ENCODE results near the gene SLC9A3.

The SLC9A3 gene

DNA sequence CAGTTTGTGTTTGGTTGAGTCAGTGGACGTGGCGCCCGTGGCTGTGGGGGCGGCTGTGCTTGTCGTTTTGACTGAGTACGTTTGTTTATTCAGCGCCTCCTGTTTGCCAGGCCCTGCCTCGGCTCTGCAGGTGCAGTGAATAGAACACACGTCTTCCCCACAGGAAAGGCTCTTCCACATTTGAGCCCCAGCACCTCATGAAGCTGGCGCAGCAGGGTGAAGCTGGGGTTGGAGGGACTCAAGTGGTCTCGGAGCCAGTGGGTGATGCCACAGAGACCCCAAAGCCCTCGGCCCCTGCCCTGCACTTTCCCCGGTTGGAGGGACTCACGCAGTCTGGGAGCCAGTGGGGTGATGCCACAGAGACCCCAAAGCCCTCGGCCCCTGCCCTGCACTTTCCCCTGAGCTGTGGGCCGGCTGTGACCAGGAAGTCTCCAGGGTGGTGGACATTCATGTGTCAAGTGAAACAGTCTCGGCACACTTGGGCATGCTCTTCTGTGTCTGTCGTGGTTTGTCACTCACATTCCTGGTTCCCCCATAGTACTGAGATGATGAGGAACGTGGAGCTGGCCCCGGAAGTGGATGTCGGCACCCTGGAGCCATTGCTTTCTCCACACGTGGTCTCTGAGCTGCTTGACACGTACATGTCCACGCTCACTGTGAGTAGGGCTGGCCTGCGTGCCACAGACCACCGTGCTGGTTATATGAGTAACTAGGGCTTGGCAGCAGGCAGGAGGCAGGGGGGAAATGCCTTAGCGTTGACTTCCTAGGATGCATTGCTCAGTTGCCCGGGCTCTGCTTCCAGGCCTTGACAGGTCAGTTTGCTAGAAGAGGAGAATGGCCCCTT, 67.7 kb downstream of the SLC9A3 start:
- Mint-ChIP-seq H3K27me3 (no peaks in the 10 kb centered on the region), H3K9me3 (peaks cover 17 to 38% of the 10 kb centered on the region in 2 donors), H3K27ac (peak overlapping the region; percentile 81), H3K4me3 (peak overlapping the region in 1 of 2 donors; percentile 15), H3K36me3 (peaks cover 90 to 95% of the 10 kb centered on the region in 2 donors), H3K4me1 (peaks cover 58 to 74% of the 10 kb centered on the region in 2 donors)
- ATAC-seq (replicated peaks) = no peak
- no peak for DNase-seq

DNA sequence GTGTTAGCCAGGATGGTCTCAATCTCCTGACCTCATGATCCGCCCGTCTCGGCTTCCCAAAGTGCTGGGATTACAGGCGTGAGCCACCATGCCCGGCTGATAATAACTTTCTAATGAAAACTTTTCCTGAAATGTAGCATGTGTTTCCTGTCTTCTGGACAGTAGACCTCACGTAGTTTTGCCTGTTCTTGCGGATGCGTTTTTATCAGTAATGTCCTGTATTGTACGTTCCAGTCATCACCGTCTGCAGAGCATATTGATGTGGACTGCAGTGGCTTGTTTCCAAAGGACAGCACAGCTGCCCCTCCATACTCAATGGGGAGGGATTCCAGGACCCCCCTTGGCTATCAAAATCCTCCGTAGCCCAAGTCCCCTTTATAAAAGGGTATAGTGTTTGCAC, 68.4 kb downstream of the SLC9A3 start:
- Mint-ChIP-seq H3K27me3 (no peaks in the 10 kb centered on the region), H3K4me3 (no peak overlapping the region), H3K9me3 (peaks cover 17 to 43% of the 10 kb centered on the region in 2 donors), H3K27ac (no peak overlapping the region), H3K4me1 (peaks cover 55 to 72% of the 10 kb centered on the region in 2 donors), H3K36me3 (peaks cover 94 to 99% of the 10 kb centered on the region in 2 donors)
- no peak for DNase-seq
- no peak for ATAC-seq (replicated peaks)

DNA sequence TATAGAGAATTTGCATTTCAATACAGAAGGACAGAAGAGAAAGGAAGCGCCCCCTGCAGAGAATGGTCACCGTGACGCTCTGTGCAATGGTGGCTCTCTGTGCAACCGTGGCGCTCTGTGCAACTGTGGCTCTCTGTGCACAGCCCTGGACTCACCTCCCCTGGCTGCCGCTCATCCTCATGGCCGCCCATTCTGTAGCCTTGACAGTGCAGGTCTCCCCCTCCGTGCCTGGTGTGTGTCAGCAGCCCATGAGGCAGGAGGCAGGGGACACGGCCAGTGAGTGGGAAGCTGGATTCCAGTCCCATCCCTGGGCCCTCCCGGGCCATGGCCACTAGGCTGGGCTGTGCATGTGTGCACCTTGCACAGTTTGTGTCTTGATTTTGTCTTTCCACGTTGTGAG, 69.3 kb downstream of the SLC9A3 start:
- H3K4me3 Mint-ChIP-seq = no peak overlapping the region
- no peaks in the 10 kb centered on the region for H3K27me3 Mint-ChIP-seq
- H3K9me3 Mint-ChIP-seq = peaks cover 16 to 43% of the 10 kb centered on the region in 2 donors
- no peak for DNase-seq
- ATAC-seq (replicated peaks) = no peak
- peaks cover 49 to 63% of the 10 kb centered on the region in 2 donors for H3K4me1 Mint-ChIP-seq
- H3K27ac Mint-ChIP-seq = peak overlapping the region; percentile 44
- H3K36me3 Mint-ChIP-seq = peaks cover 93 to 99% of the 10 kb centered on the region in 2 donors

DNA sequence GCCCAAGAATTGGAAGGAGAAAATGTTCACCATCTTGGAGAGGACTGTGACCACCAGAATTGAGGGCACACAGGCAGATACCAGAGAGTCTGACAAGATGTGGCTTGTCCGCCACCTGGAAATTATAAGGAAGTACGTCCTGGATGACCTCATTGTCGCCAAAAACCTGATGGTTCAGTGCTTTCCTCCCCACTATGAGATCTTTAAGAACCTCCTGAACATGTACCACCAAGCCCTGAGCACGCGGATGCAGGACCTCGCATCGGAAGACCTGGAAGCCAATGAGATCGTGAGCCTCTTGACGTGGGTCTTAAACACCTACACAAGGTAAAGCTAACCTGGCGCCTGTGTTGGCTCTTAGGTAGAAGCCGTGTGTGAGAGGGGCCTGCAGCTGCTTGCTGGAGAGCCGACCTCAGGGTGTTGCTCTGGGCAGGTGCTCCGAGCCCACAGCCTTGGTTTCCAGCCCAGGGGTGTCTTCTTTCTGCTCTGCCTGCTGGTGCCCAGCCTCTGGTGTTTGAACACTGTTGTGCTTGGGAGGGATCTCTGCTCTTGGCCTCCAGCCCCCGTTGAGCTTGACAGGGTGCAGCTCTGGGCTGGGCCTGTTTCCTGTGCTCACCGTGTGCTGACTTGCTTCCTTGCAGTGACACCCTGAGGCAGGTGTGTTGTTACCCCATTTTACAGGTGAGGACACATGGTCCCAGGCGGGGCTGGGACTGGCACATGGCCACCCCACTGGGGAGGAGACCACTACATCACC, 70.3 kb downstream of the SLC9A3 start:
- peaks cover 94 to 99% of the 10 kb centered on the region in 2 donors for H3K36me3 Mint-ChIP-seq
- ATAC-seq (replicated peaks) (no peak), DNase-seq (no peak)
- H3K27ac Mint-ChIP-seq = peak overlapping the region; percentile 63
- H3K4me1 Mint-ChIP-seq = peaks cover 45 to 63% of the 10 kb centered on the region in 2 donors
- H3K4me3 Mint-ChIP-seq = peak overlapping the region in 1 of 2 donors; percentile 10
- no peaks in the 10 kb centered on the region for H3K27me3 Mint-ChIP-seq
- peaks cover 14 to 39% of the 10 kb centered on the region in 2 donors for H3K9me3 Mint-ChIP-seq

DNA sequence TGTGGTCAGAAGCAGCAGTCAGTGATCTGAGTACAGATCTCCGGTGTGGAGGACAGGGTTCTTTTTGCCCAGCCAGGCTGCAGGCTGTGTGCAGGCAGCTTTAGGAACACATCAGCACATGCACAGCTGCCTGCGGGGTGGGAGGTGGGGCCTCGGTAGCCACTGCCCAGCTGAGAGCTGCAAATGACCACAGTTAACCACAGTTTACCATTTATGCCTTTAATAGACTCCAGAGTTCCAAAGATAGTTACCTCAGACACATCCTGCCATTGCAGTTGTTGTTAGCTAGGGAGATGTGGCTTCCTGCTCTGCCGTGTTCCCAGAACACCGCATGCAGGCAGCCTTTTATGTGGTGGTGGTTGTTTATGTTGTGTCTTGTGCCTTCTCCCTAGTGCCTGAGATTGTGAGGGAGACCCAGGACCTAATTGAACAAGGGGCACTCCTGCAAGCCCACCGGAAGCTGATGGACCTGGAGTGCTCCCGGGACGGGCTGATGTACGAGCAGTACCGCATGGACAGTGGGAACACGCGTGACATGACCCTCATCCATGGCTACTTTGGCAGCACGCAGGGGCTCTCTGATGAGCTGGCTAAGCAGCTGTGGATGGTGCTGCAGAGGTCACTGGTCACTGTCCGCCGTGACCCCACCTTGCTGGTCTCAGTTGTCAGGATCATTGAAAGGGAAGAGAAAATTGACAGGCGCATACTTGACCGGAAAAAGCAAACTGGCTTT, 71.1 kb downstream of the SLC9A3 start:
- no peak overlapping the region for H3K4me3 Mint-ChIP-seq
- H3K27ac Mint-ChIP-seq = peak overlapping the region; percentile 73

DNA sequence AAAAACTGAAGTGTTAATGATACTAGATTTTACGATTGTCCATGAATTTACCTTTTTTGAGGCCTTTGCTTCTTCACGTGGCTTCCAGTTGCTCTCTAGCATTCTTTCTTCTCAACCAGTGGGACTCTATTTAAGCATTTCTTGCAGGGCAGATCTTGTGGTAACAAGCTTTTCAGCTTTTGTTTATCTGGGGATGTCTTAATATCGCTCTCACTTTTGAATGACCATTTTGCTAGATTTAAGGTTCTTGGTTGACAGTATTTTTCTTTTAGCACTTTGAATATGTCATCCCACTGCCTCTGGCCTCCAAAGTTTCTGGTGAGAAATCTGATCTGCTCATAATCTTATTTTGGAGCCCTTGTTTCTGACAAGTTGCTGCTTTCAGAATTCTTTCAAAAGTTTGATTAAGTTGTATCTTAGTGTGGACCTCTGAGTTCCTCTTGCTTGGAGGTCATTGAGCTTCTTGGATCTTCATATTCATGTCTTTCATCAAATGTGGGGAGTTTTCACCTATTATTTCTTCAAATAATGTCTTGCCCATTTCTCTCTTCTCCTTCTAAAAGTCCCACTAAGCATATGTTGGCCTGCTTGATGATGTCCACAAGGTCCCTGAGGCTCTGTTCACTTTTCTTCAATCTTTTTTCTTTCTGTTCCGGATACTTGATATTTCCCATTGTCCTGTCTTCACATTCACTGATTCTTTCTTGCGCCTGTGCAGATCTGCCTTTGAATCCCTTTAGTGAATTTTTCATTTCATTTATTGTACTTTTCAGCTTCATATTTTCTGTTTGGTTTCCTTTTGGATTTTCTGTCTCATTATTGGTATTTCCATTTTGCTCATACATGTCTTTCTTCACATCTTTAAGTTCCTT, 72.4 kb downstream of the SLC9A3 start:
- Mint-ChIP-seq H3K27me3 (no peaks in the 10 kb centered on the region), H3K36me3 (peaks cover 92 to 99% of the 10 kb centered on the region in 2 donors), H3K9me3 (peaks cover 10 to 32% of the 10 kb centered on the region in 2 donors), H3K4me1 (peaks cover 44 to 62% of the 10 kb centered on the region in 2 donors), H3K4me3 (peak overlapping the region in 1 of 2 donors; percentile 1), H3K27ac (peak overlapping the region; percentile 37)
- ATAC-seq (replicated peaks) (no peak), DNase-seq (no peak)

More for the DNA sequence above, 71.1 kb downstream of the SLC9A3 start:
- no peaks in the 10 kb centered on the region for H3K27me3 Mint-ChIP-seq
- ATAC-seq (replicated peaks) (no peak), DNase-seq (no peak)
- H3K9me3 Mint-ChIP-seq = peaks cover 10 to 33% of the 10 kb centered on the region in 2 donors
- peaks cover 44 to 63% of the 10 kb centered on the region in 2 donors for H3K4me1 Mint-ChIP-seq
- peaks cover 94 to 99% of the 10 kb centered on the region in 2 donors for H3K36me3 Mint-ChIP-seq

DNA sequence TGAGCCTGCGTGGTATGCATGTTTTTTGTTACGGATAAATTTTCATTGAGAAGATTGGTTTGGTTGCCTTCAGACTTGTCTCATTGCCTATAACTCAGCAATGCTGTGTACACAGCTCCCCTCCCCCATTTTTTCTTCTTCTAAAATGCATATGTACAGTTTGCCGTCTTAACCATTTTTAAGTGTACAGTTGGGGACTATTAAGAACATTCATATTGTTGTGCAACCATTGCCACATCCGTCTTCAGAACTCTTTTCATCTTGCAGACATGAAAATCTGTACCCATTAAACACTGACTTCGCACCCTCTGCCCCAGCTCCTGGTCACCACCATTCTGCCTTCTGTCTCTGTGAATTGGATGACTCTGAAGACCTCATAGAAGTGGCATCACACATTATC, 75.1 kb downstream of the SLC9A3 start:
- peaks cover 10 to 31% of the 10 kb centered on the region in 2 donors for H3K9me3 Mint-ChIP-seq
- DNase-seq (no peak), ATAC-seq (replicated peaks) (no peak)

DNA sequence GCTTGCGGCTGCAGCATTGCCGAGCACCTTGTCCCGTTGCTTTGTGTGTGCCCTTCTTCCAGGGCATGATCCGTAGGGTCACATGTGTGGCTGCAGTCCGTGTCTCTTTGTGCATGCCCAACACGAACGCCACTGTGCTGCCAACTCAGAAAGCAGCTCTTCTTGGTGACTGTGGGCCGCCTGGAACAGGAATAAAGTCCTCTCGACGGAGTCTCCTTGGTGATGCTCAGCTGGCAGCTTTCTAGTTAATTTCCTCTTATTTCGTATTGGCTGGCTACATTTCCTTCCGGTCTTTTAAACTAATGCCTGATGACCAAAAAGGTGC, 75.5 kb downstream of the SLC9A3 start:
- DNase-seq (no peak), ATAC-seq (replicated peaks) (no peak)
- Mint-ChIP-seq H3K27me3 (peaks cover 0 to 5% of the 10 kb centered on the region in 2 donors), H3K4me1 (peaks cover 47 to 68% of the 10 kb centered on the region in 2 donors), H3K9me3 (peaks cover 10 to 29% of the 10 kb centered on the region in 2 donors), H3K36me3 (peaks cover 84 to 93% of the 10 kb centered on the region in 2 donors), H3K4me3 (peak overlapping the region in 1 of 2 donors; percentile 14), H3K27ac (no peak overlapping the region)

More for the DNA sequence above, 75.1 kb downstream of the SLC9A3 start:
- peaks cover 85 to 94% of the 10 kb centered on the region in 2 donors for H3K36me3 Mint-ChIP-seq
- no peak overlapping the region for H3K27ac Mint-ChIP-seq
- peaks cover 0 to 5% of the 10 kb centered on the region in 2 donors for H3K27me3 Mint-ChIP-seq
- peak overlapping the region in 1 of 2 donors; percentile 14 for H3K4me3 Mint-ChIP-seq
- peaks cover 47 to 68% of the 10 kb centered on the region in 2 donors for H3K4me1 Mint-ChIP-seq

DNA sequence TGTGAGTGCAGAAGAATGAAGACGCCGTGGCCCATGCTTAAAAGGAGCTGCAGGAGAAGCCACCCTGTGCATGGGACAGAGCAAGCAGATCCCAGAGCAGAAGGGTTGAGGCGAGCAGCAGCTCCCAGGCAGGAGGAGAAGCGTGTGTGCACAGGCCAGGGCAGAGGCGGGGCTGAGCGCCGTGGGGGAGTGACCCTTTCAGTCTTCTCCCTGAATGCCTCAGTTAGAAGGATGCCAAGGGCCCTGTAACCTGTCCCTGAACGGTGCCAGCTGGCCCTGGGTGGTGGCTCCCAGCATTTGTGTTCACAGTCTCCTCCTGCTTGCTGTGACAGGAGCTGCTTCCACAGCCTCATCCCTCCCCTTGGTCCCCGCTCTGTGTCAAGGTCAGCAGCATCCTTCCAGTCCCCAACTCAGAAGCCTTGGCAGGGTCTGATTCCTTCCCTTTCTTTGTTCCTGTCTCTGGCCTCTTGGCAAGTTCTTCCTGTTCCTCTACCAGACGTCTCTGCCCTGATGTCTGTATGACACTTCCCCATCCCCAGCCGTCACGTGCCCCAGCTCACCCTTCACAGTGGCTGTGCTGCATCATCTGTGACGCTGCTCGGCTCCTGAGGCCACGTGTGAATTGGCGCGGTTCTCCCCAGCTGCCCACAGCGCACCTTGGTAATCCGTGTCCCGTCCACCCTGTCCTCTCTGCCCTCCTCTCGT, 76.0 kb downstream of the SLC9A3 start:
- H3K4me1 Mint-ChIP-seq = peaks cover 45 to 64% of the 10 kb centered on the region in 2 donors
- H3K27ac Mint-ChIP-seq = peak overlapping the region; percentile 63
- peaks cover 81 to 92% of the 10 kb centered on the region in 2 donors for H3K36me3 Mint-ChIP-seq
- peak in 1 of 2 donors; percentile 71 for ATAC-seq (replicated peaks)
- no peak for DNase-seq
- H3K27me3 Mint-ChIP-seq = peaks cover 0 to 5% of the 10 kb centered on the region in 2 donors
- peaks cover 10 to 24% of the 10 kb centered on the region in 2 donors for H3K9me3 Mint-ChIP-seq
- peak overlapping the region; percentile 14 to 37 for H3K4me3 Mint-ChIP-seq

DNA sequence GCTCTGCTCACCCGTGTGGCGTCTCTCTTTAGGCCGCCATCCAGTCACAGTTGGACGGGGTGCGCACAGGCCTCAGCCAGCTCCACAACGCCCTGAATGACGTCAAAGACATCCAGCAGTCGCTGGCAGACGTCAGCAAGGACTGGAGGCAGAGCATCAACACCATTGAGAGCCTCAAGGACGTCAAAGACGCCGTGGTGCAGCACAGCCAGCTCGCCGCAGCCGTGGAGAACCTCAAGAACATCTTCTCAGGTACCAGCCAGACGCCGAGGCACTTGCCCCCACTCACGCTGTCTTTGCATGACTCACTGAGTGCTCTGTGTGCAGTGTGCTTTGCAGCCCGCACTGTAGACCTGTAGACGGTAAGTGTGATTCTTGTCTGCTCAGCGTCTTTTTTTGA, 76.7 kb downstream of the SLC9A3 start:
- Mint-ChIP-seq H3K27me3 (peaks cover 0 to 5% of the 10 kb centered on the region in 2 donors), H3K4me1 (peaks cover 39 to 65% of the 10 kb centered on the region in 2 donors), H3K27ac (peak overlapping the region; percentile 37), H3K36me3 (peaks cover 76 to 88% of the 10 kb centered on the region in 2 donors), H3K9me3 (peaks cover 6 to 17% of the 10 kb centered on the region in 2 donors), H3K4me3 (no peak overlapping the region)
- no peak for DNase-seq
- ATAC-seq (replicated peaks) = no peak

DNA sequence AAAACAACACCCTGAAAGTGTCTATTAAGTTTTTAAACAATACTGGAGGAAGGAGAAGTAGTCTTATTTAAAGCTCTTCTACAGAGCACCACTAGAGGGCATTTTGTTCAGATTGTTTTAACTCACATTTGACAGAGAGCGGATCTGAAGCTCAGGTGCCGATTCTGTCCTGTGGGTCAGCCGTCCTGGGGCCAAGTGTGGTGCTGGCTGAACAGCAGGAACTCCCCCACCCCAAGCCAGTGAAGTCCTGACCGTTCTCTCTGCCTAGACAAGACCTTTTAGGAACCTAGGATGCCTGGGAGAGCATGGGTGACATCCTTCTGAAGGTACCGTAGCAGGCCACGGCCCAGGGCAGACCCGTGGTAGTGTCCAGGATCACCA, 77.4 kb downstream of the SLC9A3 start:
- DNase-seq (no peak), ATAC-seq (replicated peaks) (peak in 1 of 2 donors; percentile 48)
- peak overlapping the region; percentile 52 to 72 for H3K4me3 Mint-ChIP-seq
- H3K36me3 Mint-ChIP-seq = peaks cover 74 to 87% of the 10 kb centered on the region in 2 donors
- peaks cover 39 to 70% of the 10 kb centered on the region in 2 donors for H3K4me1 Mint-ChIP-seq
- H3K27me3 Mint-ChIP-seq = peaks cover 0 to 5% of the 10 kb centered on the region in 2 donors
- H3K9me3 Mint-ChIP-seq = peaks cover under 1 to 11% of the 10 kb centered on the region in 2 donors
- peak overlapping the region; percentile 83 for H3K27ac Mint-ChIP-seq

DNA sequence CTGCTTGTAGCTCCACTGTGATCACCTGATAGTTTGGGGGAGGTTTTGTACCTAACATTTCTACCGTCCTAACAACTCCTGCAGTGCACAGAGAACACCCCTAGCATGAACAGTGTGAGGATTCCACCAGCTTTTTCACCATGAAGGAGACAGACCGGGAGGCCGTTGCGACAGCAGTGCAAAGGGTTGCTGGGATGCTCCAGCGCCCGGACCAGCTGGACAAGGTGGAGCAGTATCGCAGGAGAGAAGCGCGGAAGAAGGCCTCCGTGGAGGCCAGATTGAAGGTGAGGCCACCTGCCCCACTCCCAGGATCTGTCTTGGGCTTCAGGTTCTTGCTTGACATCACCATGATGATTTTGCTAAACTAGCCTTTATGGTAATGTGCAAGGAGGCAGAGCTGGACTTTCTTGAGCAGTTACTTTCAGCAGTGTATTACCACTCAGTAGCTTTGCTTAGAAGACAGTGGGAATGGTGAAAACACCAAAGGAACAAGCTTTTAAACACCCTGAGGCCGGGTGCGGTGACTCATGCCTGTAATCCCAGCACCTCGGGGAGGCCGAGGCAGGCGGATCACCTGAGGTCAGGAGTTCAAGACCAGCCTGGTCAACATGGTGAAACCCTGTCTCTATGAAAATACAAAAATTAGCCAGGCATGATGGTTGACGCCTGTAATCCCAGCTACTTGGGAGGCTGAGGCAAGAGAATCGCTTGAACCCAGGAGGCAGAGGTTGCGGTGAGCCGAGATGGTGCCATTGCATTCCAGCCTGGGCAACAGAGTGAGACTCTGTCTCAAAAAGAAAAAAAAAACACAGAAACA, 78.0 kb downstream of the SLC9A3 start:
- Mint-ChIP-seq H3K9me3 (peaks cover 0 to 6% of the 10 kb centered on the region in 2 donors), H3K27me3 (peaks cover 0 to 5% of the 10 kb centered on the region in 2 donors), H3K4me3 (peak overlapping the region; percentile 52 to 72), H3K4me1 (peaks cover 39 to 75% of the 10 kb centered on the region in 2 donors), H3K27ac (peak overlapping the region; percentile 83), H3K36me3 (peaks cover 72 to 85% of the 10 kb centered on the region in 2 donors)
- DNase-seq (no peak), ATAC-seq (replicated peaks) (no peak)
